ENCODE data around the gene CLDN5. TPM values are rescaled to one million over a fixed set of nuclear protein-coding genes. Genes with fewer than 3 reads are reported as not detected.
"Not testable (repeated sequence)": the region's sequence is repeated elsewhere in the genome, so short reads cannot be mapped to it uniquely, and the experiment has no call there.

The CLDN5 gene
- total RNA-seq, 1 experiment from 2014 or later: 0.47 TPM

GRCh38 chr22:19533857-19534256 is 9.6 kb upstream of the CLDN5 start:
- ChIA-PET CTCF (no interaction called here), POLR2A (ENCODE audit: unreplicated experiment) (interaction anchor here (0.6 kb wide), 1 partner anchor 663 kb away, joined by 7 read pairs; no protein-coding TSS in a partner anchor)
- no peaks in the 10 kb centered on the region for H3K79me2 ChIP-seq (ENCODE audit: low read length)
- H3K4me1 ChIP-seq (ENCODE audit: insufficient read depth, low read length): no peaks in the 10 kb centered on the region
- H2AFZ ChIP-seq (ENCODE audit: low read length): no peak overlapping the region
- H3K9me2 ChIP-seq (replicated peaks; ENCODE audit: low read length): no peaks in the 10 kb centered on the region
- BruUV-seq (replicated peaks): no TSS peak
- no peaks in the 10 kb centered on the region for H3K9me3 ChIP-seq (ENCODE audit: low read length)
- no peaks in the 10 kb centered on the region for H3K27me3 ChIP-seq (ENCODE audit: low read length)
- ATAC-seq (no peak), DNase-seq (no peak)
- no peak overlapping the region for H3K27ac ChIP-seq (ENCODE audit: low read length)
- H4K20me1 ChIP-seq (ENCODE audit: low read length): no peaks in the 10 kb centered on the region
- intact Hi-C loops (cut with micrococcal nuclease): no loop called here
- H3K4me3 ChIP-seq (ENCODE audit: low read length): no peak overlapping the region
- no peaks in the 10 kb centered on the region for H3K36me3 ChIP-seq (ENCODE audit: low read depth, low read length)
- TF ChIP-seq, protein P1, sequence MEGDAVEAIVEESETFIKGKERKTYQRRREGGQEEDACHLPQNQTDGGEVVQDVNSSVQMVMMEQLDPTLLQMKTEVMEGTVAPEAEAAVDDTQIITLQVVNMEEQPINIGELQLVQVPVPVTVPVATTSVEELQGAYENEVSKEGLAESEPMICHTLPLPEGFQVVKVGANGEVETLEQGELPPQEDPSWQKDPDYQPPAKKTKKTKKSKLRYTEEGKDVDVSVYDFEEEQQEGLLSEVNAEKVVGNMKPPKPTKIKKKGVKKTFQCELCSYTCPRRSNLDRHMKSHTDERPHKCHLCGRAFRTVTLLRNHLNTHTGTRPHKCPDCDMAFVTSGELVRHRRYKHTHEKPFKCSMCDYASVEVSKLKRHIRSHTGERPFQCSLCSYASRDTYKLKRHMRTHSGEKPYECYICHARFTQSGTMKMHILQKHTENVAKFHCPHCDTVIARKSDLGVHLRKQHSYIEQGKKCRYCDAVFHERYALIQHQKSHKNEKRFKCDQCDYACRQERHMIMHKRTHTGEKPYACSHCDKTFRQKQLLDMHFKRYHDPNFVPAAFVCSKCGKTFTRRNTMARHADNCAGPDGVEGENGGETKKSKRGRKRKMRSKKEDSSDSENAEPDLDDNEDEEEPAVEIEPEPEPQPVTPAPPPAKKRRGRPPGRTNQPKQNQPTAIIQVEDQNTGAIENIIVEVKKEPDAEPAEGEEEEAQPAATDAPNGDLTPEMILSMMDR (conservative IDR thresholded peaks at IDR 0.05; ENCODE audit: low read depth, low read length): no peak
- no peak for TF ChIP-seq EZH2phosphoT487 (IDR thresholded peaks at IDR 0.05; ENCODE audit: borderline replicate concordance, low read length)
- TF ChIP-seq EZH2 (IDR thresholded peaks at IDR 0.05; ENCODE audit: low read length, unreplicated experiment): no peak
- no peaks in the 10 kb centered on the region for H3F3A ChIP-seq (ENCODE audit: low read length, unreplicated experiment)
- H3K4me2 ChIP-seq (ENCODE audit: low read length): no peak overlapping the region
- H3K9ac ChIP-seq (ENCODE audit: low read length): no peak overlapping the region

DNA sequence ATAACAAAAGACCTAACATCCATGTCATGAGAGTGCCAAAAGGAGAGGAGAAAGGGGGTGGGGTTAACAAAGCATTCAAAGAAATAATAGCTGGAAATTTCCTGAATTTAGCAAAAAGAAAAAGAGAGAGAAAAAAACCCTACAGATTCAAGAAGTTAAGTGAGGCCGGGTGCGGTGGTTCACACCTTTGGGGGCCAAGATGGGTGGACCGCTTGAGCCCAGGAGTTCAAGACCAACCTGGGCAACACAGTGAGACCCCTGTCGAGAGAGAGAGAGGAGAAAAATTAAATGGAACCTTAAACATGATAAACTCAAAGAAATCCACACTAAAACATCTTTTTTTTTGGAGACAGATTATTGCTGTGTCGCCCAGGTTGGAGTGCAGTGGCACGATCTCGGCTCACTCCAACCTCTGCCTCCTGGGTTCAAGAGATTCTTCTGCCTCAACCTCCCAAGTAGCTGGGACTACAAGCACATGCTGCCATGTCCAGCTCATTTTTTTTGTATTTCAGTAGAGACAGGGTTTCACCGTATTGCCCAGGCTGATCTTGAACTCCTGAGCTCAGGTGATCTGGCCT is 8.9 kb upstream of the CLDN5 start:
- intact Hi-C loops (cut with micrococcal nuclease): no loop called here
- ChIA-PET CTCF (no interaction called here), POLR2A (ENCODE audit: unreplicated experiment) (interaction anchor here (0.6 kb wide), 1 partner anchor 664 kb away, joined by 7 read pairs; no protein-coding TSS in a partner anchor)
- H3K27ac ChIP-seq (ENCODE audit: low read length): no peak overlapping the region
- H3K4me3 ChIP-seq (ENCODE audit: low read length): no peak overlapping the region
- no peak overlapping the region for H3K9ac ChIP-seq (ENCODE audit: low read length)
- ATAC-seq: no peak
- H3F3A ChIP-seq (ENCODE audit: low read length, unreplicated experiment): no peaks in the 10 kb centered on the region
- no peaks in the 10 kb centered on the region for H3K36me3 ChIP-seq (ENCODE audit: low read depth, low read length)
- no peaks in the 10 kb centered on the region for H3K27me3 ChIP-seq (ENCODE audit: low read length)
- no peaks in the 10 kb centered on the region for H4K20me1 ChIP-seq (ENCODE audit: low read length)
- H3K4me2 ChIP-seq (ENCODE audit: low read length): no peak overlapping the region
- DNase-seq: no peak
- peaks cover 3% of the 10 kb centered on the region for H3K4me1 ChIP-seq (ENCODE audit: insufficient read depth, low read length)
- no peak for TF ChIP-seq EZH2 (IDR thresholded peaks at IDR 0.05; ENCODE audit: low read length, unreplicated experiment)
- TF ChIP-seq, protein P1 (conservative IDR thresholded peaks at IDR 0.05; ENCODE audit: low read depth, low read length): no peak
- TF ChIP-seq EZH2phosphoT487 (IDR thresholded peaks at IDR 0.05; ENCODE audit: borderline replicate concordance, low read length): no peak
- no TSS peak for BruUV-seq (replicated peaks)
- no peaks in the 10 kb centered on the region for H3K79me2 ChIP-seq (ENCODE audit: low read length)
- H2AFZ ChIP-seq (ENCODE audit: low read length): no peak overlapping the region
- H3K9me2 ChIP-seq (replicated peaks; ENCODE audit: low read length): no peaks in the 10 kb centered on the region
- H3K9me3 ChIP-seq (ENCODE audit: low read length): no peaks in the 10 kb centered on the region

DNA sequence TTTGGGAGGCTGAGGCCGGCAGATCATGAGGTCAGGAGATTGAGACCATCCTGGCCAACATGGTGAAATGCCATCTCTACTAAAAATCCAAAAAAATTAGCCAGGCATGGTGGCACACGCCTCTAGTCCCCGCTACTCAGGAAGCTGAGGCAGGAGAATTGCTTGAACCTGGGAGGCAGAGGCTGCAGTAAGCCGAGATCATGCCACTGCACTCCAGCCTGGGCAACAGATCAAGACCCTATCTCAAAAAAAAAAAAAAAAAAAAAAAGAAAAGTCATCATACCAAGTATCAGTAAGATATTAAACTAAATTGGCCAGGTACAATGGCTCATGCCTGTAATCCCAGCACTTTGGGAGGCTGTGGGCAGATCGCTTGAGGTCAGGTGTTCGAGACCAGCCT is 7.1 kb upstream of the CLDN5 start:
- H3K9ac ChIP-seq (ENCODE audit: low read length); intact Hi-C loops (cut with micrococcal nuclease); H3K27me3 ChIP-seq (ENCODE audit: low read length); H3K79me2 ChIP-seq (ENCODE audit: low read length); H2AFZ ChIP-seq (ENCODE audit: low read length); H3F3A ChIP-seq (ENCODE audit: low read length, unreplicated experiment); H3K27ac ChIP-seq (ENCODE audit: low read length); DNase-seq; CTCF ChIA-PET; H3K9me2 ChIP-seq (replicated peaks; ENCODE audit: low read length); H3K36me3 ChIP-seq (ENCODE audit: low read depth, low read length); H3K4me2 ChIP-seq (ENCODE audit: low read length); POLR2A ChIA-PET (ENCODE audit: unreplicated experiment); BruUV-seq (replicated peaks); ATAC-seq; H4K20me1 ChIP-seq (ENCODE audit: low read length); H3K4me3 ChIP-seq (ENCODE audit: low read length); H3K9me3 ChIP-seq (ENCODE audit: low read length): not testable (repeated sequence)
- H3K4me1 ChIP-seq (ENCODE audit: insufficient read depth, low read length): peaks cover 11% of the 10 kb centered on the region

Measured in PC-3 (cell line).